ENCODE results near the gene CCNL2.

Gene CCNL2

DNA sequence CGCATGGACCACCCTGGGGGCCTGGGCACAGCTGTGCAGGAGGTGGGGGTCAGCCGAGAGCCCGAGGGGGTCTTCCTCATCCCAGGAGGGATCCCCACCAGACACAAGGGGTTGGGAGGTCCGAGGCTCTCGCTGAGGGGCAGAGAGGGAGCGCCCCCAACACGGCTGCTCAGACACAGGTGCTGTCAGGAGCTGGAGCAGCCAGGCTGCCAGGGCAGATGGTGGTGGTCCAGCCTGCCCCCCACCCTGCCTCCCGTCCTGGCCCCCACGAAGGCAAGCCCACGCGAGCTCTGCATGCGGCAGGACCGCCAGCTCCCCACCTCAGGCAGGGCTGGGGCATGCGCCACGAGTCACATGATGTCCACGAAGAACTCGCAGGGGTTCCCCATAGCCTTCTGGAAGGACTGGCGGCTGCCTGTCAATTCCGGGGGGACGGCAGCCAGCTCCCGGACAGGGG lies 63.3 kb downstream of the CCNL2 start:
- Histone ChIP-seq H3K18ac (ENCODE audit: low read length) (no peak overlapping the region), H2BK120ac (ENCODE audit: low read depth, low read length) (no peak overlapping the region), H3K4me2 (ENCODE audit: insufficient read depth, low read length, poor library complexity, severe bottlenecking) (no peak overlapping the region), H3K36me3 (replicated peaks in 1 of 2; ENCODE audit: control insufficient read depth in 2 of 2, insufficient read depth in 2 of 2, low read length in 2 of 2) (peaks cover 21 to 40% of the 10 kb centered on the region in 2 donors), H3K27ac (replicated peaks; ENCODE audit: low read length) (no peak overlapping the region), H4K91ac (ENCODE audit: low read depth, low read length, poor library complexity) (no peak overlapping the region), H4K8ac (ENCODE audit: low read depth, low read length) (no peak overlapping the region), H3K23ac (ENCODE audit: low read depth, low read length, poor library complexity) (no peak overlapping the region), H3K9me3 (replicated peaks in 1 of 2; ENCODE audit: control insufficient read depth in 2 of 2, insufficient read depth in 1 of 2, low read depth in 1 of 2, low read length in 2 of 2) (peaks cover 0 to 2% of the 10 kb centered on the region in 2 donors), H3K4ac (ENCODE audit: low read length) (no peak overlapping the region), H2BK15ac (ENCODE audit: low read length) (no peak overlapping the region), H3K79me1 (ENCODE audit: low read depth, low read length) (peaks cover 11% of the 10 kb centered on the region), H2AK5ac (ENCODE audit: low read depth, low read length) (no peak overlapping the region), H2AFZ (ENCODE audit: low read length) (no peak overlapping the region), H2BK5ac (ENCODE audit: low read length) (no peak overlapping the region), H3K9ac (ENCODE audit: low read depth, low read length, poor library complexity) (peak overlapping the region; percentile 44), H3K4me1 (ENCODE audit: control insufficient read depth in 2 of 2, insufficient read depth in 1 of 2, low read depth in 1 of 2, low read length in 2 of 2) (peaks cover 3 to 6% of the 10 kb centered on the region in 2 donors), H2BK12ac (ENCODE audit: low read length) (peak overlapping the region; percentile 10), H3K4me3 (ENCODE audit: low read length in 2 of 2) (no peak overlapping the region), H3K14ac (ENCODE audit: low read length) (no peak overlapping the region), H3K27me3 (ENCODE audit: control insufficient read depth in 3 of 3, insufficient read depth in 3 of 3, low read depth in 1 of 3, low read length in 3 of 3) (no peaks in the 10 kb centered on the region)
- DNase-seq (ENCODE audit: low spot score) = no peak
- no CpG with 5 or more reads among the region's 21 CpGs for WGBS, 2 donors (ENCODE audit: extremely low coverage in 2 of 2, insufficient read length in 2 of 2, insufficient replicate concordance in 1 of 2)
